ENCODE data around the gene KCNN3. TPM values are rescaled to one million over a fixed set of nuclear protein-coding genes. Genes with fewer than 3 reads are reported as not detected.

KCNN3 gene
- total RNA-seq, 2 experiments from 2014 or later = 0.11 TPM; not detected in 1

GRCh38 chr1:154849645-154850131, 20.4 kb downstream of the KCNN3 start:
- POLR2A ChIA-PET = interaction anchor here (0.9 to 1.3 kb wide), 5 partner anchors 8 to 87 kb away, joined by 3 to 4 read pairs (median 4); partner anchors contain the start of gene PMVK

GRCh38 chr1:154848983-154849382, 21.1 kb downstream of the KCNN3 start:
- H3K9me3 Mint-ChIP-seq = no peaks in the 10 kb centered on the region
- ChIA-PET CTCF (interaction anchor here (1.3 to 3.6 kb wide), 5 partner anchors 17 to 180 kb away, joined by 4 to 14 read pairs (median 6); no protein-coding TSS in a partner anchor), POLR2A (interaction anchor here (1.1 to 1.6 kb wide), 3 partner anchors 8 to 13 kb away, joined by 4 to 7 read pairs (median 4); no protein-coding TSS in a partner anchor)
- H3K4me1 Mint-ChIP-seq (ENCODE audit: low read depth) = peaks cover 17% of the 10 kb centered on the region
- no peak overlapping the region for H3K4me3 Mint-ChIP-seq
- DNase-seq (no peak), ATAC-seq (no peak)
- no peak for TF ChIP-seq CTCF (IDR thresholded peaks at IDR 0.05)
- no peak overlapping the region for H3K27ac Mint-ChIP-seq
- intact Hi-C loops (cut with micrococcal nuclease) = no loop called here
- no peaks in the 10 kb centered on the region for H3K36me3 Mint-ChIP-seq (ENCODE audit: low read depth)
- peaks cover 8% of the 10 kb centered on the region for H3K27me3 Mint-ChIP-seq

More at GRCh38 chr1:154849645-154850131, 20.4 kb downstream of the KCNN3 start:
- ATAC-seq = peak; percentile 97
- intact Hi-C loops (cut with micrococcal nuclease) = no loop called here
- CTCF ChIA-PET = interaction anchor here (0.8 to 3.6 kb wide), 8 partner anchors 17 to 290 kb away, joined by 3 to 14 read pairs (median 5); no protein-coding TSS in a partner anchor
- TF ChIP-seq CTCF (IDR thresholded peaks at IDR 0.05) = no peak
- no peak overlapping the region for H3K27ac Mint-ChIP-seq
- peaks cover 8% of the 10 kb centered on the region for H3K27me3 Mint-ChIP-seq
- H3K4me1 Mint-ChIP-seq (ENCODE audit: low read depth) = peaks cover 17% of the 10 kb centered on the region
- no peaks in the 10 kb centered on the region for H3K9me3 Mint-ChIP-seq
- H3K36me3 Mint-ChIP-seq (ENCODE audit: low read depth) = no peaks in the 10 kb centered on the region
- H3K4me3 Mint-ChIP-seq = no peak overlapping the region
- peak; percentile 73 for DNase-seq

GRCh38 chr1:154847891-154848290, 22.2 kb downstream of the KCNN3 start:
- intact Hi-C loops (cut with micrococcal nuclease) = no loop called here
- DNase-seq (no peak), ATAC-seq (no peak)
- ChIA-PET CTCF (interaction anchor here (3.6 kb wide), 1 partner anchor 179 kb away, joined by 14 read pairs; no protein-coding TSS in a partner anchor), POLR2A (interaction anchor here (0.6 to 1.6 kb wide), 2 partner anchors 12 to 27 kb away, joined by 3 to 7 read pairs; no protein-coding TSS in a partner anchor)
- Mint-ChIP-seq H3K9me3 (no peaks in the 10 kb centered on the region), H3K4me3 (no peak overlapping the region), H3K36me3 (ENCODE audit: low read depth) (no peaks in the 10 kb centered on the region), H3K4me1 (ENCODE audit: low read depth) (peaks cover 17% of the 10 kb centered on the region), H3K27me3 (peaks cover 8% of the 10 kb centered on the region), H3K27ac (no peak overlapping the region)
- TF ChIP-seq CTCF (IDR thresholded peaks at IDR 0.05) = no peak

GRCh38 chr1:154846565-154847442, 23.3 kb downstream of the KCNN3 start:
- Mint-ChIP-seq H3K4me3 (no peak overlapping the region), H3K27me3 (peaks cover 8% of the 10 kb centered on the region), H3K27ac (no peak overlapping the region), H3K4me1 (ENCODE audit: low read depth) (peaks cover 17% of the 10 kb centered on the region), H3K9me3 (no peaks in the 10 kb centered on the region), H3K36me3 (ENCODE audit: low read depth) (no peaks in the 10 kb centered on the region)
- CTCF ChIA-PET = no interaction called here
- no peak for ATAC-seq
- intact Hi-C loops (cut with micrococcal nuclease) = no loop called here
- no peak for DNase-seq
- TF ChIP-seq CTCF (IDR thresholded peaks at IDR 0.05) = no peak
- POLR2A ChIA-PET = interaction anchor here (0.6 kb wide), 1 partner anchor 29 kb away, joined by 3 read pairs; no protein-coding TSS in a partner anchor

All from activated CD8-positive, alpha-beta T cell treated with anti-CD3 and anti-CD28 coated beads for 36 hours (primary cell).